ENCODE measurements around the gene TMPRSS15.

DNA sequence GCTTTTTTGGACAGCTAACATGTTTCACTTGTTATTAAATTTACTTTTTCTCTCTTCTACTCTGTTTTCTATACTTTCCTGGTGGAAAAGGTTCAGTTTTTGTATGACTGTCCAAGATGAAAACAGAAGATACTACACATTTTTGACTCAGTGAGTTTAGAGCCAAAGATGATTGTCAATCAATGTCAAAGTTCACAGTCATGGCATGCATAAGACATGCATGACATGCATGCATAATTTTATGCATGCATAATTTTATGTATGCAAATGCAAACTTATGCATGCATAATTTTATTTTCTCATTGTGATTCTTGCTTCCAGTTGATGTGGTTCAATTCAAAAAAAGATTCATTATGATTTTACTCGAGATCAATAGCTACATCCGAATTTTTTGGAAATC is 48.1 kb upstream of the TMPRSS15 start:
- no peak for TF ChIP-seq CTCF (IDR thresholded peaks at IDR 0.05 in 4 of 5, conservative IDR thresholded peaks at IDR 0.05 in 1 of 5)
- no peak for TF ChIP-seq POLR2A (IDR thresholded peaks at IDR 0.05)

Measured in gastrocnemius medialis (tissue), 4 donors.